Vagina (tissue), 2 donors: ENCODE results near the gene PXYLP1. TPM values are rescaled to one million over a fixed set of nuclear protein-coding genes. Genes with fewer than 3 reads are reported as not detected.

Experiments
- DNase-seq, 2 donors: peaks; one replicate each; pipeline ENCODE4 v3.0.0-alpha.2; 2017; ENCODE audit errors: extremely low spot score in 2 of 2
- H3K27ac ChIP-seq: fragments of 200-600 bp; sonication (generic); one replicate; pipeline ENCODE4 v1.5.1; 2019
- H3K27me3 ChIP-seq: fragments of 200-600 bp; sonication (generic); one replicate; pipeline ENCODE4 v1.5.1; 2019
- H3K36me3 ChIP-seq, 2 donors: fragments of 200-600 bp; sonication (generic); one replicate each; pipeline ENCODE4 v1.5.1; 2017 to 2019
- H3K4me1 ChIP-seq: fragments of 200-600 bp; sonication (generic); one replicate; pipeline ENCODE4 v1.5.1; 2019
- H3K4me3 ChIP-seq, 2 donors: fragments of 200-600 bp; sonication (generic); 1 replicate in 1 of 2; 2 replicates in 1 of 2; pipeline ENCODE4 v1.5.1; 2016 to 2019
- H3K9me3 ChIP-seq: fragments of 200-600 bp; sonication (generic); one replicate; pipeline ENCODE4 v1.5.1; 2019
- POLR2A ChIP-seq, 2 donors: fragments of 450-650 bp; IDR thresholded peaks; one replicate each; pipeline ENCODE4 v1.6.1; 2017; ENCODE audit warnings: antibody characterized with exemption in 2 of 2, mild to moderate bottlenecking in 2 of 2, moderate library complexity in 2 of 2
- POLR2AphosphoS5 ChIP-seq, 2 donors: sonication (generic); formaldehyde crosslinking; IDR thresholded peaks; one replicate each; pipeline ENCODE4 v1.9.0; 2017; ENCODE audit warnings: antibody characterized with exemption in 2 of 2, mild to moderate bottlenecking in 2 of 2, low read depth in 1 of 2; ENCODE audit not compliant: insufficient read depth in 1 of 2
- intact Hi-C: fragments of 100-400 bp; cut with DNase I; formaldehyde crosslinking; loops from one replicate; pipeline ENCODE4 v1.15.1; 2023
- total RNA-seq: library from RNA; depleted of rRNA; stranded (reverse); fragments of >200 nt; gene quantifications from one replicate; pipeline ENCODE4 v1.2.3, GENCODE V29; 2016
- TF ChIP-seq, protein P1 (sequence below), 3 experiments: fragments of 450-650 bp in 2 of 3; fragments of 200-600 bp in 1 of 3; sonication (generic) in 1 of 3; IDR thresholded peaks; one replicate each; pipeline ENCODE4 v1.5.1; 2017 to 2019; ENCODE audit warnings: antibody characterized with exemption in 3 of 3, mild to moderate bottlenecking in 2 of 3, moderate library complexity in 2 of 3

The PXYLP1 gene
- total RNA-seq, 1 donor from 2014 or later = 16.7 TPM

DNA sequence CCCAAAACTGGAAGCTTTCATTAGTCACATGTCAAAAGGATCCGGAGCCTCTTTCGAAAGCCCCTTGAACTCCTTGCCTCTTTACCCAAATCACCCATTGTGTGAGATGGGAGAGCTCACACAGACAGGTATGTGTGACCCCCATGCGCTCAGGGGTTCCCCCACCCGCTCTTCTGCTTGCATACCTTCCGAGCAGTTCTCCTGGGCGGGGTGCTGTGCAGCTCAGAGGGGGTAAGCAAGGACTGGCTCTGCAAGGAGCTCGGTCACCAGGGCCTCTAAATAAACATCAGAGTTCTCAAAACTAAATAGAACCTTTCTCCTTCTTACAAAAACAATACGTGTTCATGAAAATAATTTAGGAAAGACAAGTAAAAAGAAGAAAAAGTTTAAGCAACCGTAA lies 55.7 kb downstream of the PXYLP1 start:
- intact Hi-C loops = no loop called here
- H3K4me1 ChIP-seq = no peaks in the 10 kb centered on the region
- no peak overlapping the region for H3K4me3 ChIP-seq
- H3K27me3 ChIP-seq = no peaks in the 10 kb centered on the region
- H3K27ac ChIP-seq = no peak overlapping the region
- no peak for DNase-seq
- no peak for TF ChIP-seq POLR2AphosphoS5 (IDR thresholded peaks at IDR 0.05; ENCODE audit: insufficient read depth in 1 of 2, low read depth in 1 of 2)
- TF ChIP-seq, protein P1, sequence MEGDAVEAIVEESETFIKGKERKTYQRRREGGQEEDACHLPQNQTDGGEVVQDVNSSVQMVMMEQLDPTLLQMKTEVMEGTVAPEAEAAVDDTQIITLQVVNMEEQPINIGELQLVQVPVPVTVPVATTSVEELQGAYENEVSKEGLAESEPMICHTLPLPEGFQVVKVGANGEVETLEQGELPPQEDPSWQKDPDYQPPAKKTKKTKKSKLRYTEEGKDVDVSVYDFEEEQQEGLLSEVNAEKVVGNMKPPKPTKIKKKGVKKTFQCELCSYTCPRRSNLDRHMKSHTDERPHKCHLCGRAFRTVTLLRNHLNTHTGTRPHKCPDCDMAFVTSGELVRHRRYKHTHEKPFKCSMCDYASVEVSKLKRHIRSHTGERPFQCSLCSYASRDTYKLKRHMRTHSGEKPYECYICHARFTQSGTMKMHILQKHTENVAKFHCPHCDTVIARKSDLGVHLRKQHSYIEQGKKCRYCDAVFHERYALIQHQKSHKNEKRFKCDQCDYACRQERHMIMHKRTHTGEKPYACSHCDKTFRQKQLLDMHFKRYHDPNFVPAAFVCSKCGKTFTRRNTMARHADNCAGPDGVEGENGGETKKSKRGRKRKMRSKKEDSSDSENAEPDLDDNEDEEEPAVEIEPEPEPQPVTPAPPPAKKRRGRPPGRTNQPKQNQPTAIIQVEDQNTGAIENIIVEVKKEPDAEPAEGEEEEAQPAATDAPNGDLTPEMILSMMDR (IDR thresholded peaks at IDR 0.05) = no peak
- TF ChIP-seq POLR2A (IDR thresholded peaks at IDR 0.05) = no peak
- peaks cover 0 to 4% of the 10 kb centered on the region in 2 donors for H3K36me3 ChIP-seq
- no peaks in the 10 kb centered on the region for H3K9me3 ChIP-seq

DNA sequence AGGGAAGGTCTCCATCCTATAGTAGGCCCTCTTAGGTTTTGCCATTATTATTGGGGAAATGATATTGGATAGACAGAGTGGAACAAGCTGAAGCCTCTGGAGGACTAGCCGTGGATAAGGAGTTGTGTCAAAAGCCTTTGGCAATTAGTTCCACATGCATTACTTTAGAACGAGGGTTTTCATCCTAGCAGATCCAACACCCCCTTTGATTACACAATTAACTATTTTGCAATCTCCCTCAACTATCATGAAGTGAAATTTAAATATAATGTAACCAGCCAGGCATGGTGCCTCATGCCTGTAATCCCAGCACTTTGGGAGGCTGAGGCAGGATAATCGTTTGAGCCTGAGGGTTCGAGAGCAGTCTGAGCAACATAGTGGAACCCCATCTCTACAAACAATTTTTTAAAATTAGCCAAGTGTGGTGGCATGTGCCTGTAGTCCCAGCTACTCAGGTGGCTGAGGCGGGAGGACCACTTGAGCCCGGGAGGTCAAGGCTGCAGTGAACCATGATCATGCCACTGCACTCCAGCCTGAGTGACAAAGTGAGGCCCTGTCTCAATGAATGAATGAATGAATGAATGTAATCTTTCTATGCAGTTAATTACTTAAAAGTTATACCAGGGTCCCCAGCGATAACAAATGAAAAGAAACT lies 56.8 kb downstream of the PXYLP1 start:
- TF ChIP-seq, protein P1 (IDR thresholded peaks at IDR 0.05) = no peak
- no peak for TF ChIP-seq POLR2AphosphoS5 (IDR thresholded peaks at IDR 0.05; ENCODE audit: insufficient read depth in 1 of 2, low read depth in 1 of 2)
- TF ChIP-seq POLR2A (IDR thresholded peaks at IDR 0.05) = no peak

DNA sequence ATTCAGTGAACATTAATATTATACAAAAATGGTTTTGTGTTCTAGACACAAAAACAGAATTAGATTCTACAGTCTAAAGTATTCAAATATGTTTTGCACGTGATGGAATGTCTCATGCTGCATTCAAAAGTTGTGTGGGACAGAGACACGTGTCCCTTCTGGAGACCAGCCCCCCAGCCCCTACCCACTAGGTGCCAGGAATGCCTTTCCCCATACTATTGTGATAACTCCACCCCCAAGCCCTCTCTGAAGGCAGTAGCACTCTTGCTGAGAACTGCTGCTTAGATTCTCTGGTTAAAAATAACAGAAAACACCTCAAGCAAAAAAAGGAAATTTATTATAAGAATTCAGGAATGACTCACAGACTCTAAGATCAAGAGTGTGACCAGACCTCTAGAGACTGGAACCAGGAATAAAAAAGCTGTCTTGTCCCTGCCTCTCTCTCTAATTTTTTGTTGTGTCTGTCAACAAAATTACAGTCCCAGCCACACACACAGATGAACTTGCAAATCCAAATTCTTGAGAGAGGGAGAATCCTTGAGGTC lies 57.7 kb downstream of the PXYLP1 start:
- H3K4me3 ChIP-seq = no peak overlapping the region
- intact Hi-C loops = no loop called here
- TF ChIP-seq, protein P1 (IDR thresholded peaks at IDR 0.05) = no peak
- TF ChIP-seq POLR2A (IDR thresholded peaks at IDR 0.05) (no peak), POLR2AphosphoS5 (IDR thresholded peaks at IDR 0.05; ENCODE audit: insufficient read depth in 1 of 2, low read depth in 1 of 2) (no peak)
- H3K4me1 ChIP-seq = peaks cover 6% of the 10 kb centered on the region
- H3K9me3 ChIP-seq = no peaks in the 10 kb centered on the region
- H3K36me3 ChIP-seq = peaks cover 0 to 4% of the 10 kb centered on the region in 2 donors
- H3K27me3 ChIP-seq = no peaks in the 10 kb centered on the region
- no peak overlapping the region for H3K27ac ChIP-seq
- DNase-seq = no peak

More for the DNA sequence above, 56.8 kb downstream of the PXYLP1 start:
- no peak for DNase-seq
- peaks cover 0 to 4% of the 10 kb centered on the region in 2 donors for H3K36me3 ChIP-seq
- intact Hi-C loops = no loop called here
- no peak overlapping the region for H3K4me3 ChIP-seq
- no peaks in the 10 kb centered on the region for H3K27me3 ChIP-seq
- no peaks in the 10 kb centered on the region for H3K9me3 ChIP-seq
- H3K27ac ChIP-seq = no peak overlapping the region
- peaks cover 1% of the 10 kb centered on the region for H3K4me1 ChIP-seq

- Histone ChIP-seq H3K4me3 (no peak overlapping the region), H3K9me3 (no peaks in the 10 kb centered on the region), H3K36me3 (peaks cover 0 to 4% of the 10 kb centered on the region in 2 donors), H3K27me3 (no peaks in the 10 kb centered on the region), H3K27ac (no peak overlapping the region), H3K4me1 (peaks cover 13% of the 10 kb centered on the region)
- intact Hi-C loops = no loop called here
- DNase-seq = no peak
- TF ChIP-seq POLR2AphosphoS5 (IDR thresholded peaks at IDR 0.05; ENCODE audit: insufficient read depth in 1 of 2, low read depth in 1 of 2) (no peak), POLR2A (IDR thresholded peaks at IDR 0.05) (no peak)
- TF ChIP-seq, protein P1 (IDR thresholded peaks at IDR 0.05) = no peak
These were observed 60.1 kb downstream of the PXYLP1 start for GRCh38 chr3:141291559-141292355.
